Ovary (tissue), 3 donors: ENCODE results near the gene PCDHB9.
"Not testable (repeated sequence)": the region's sequence is repeated elsewhere in the genome, so short reads cannot be mapped to it uniquely, and the experiment has no call there.

ENCODE experiments used
- EP300 ChIP-seq: sonication (generic); formaldehyde crosslinking; IDR thresholded peaks from one replicate; pipeline ENCODE4 v1.6.1; 2017; ENCODE audit warnings: antibody characterized with exemption
- POLR2A ChIP-seq: fragments of 450-650 bp; IDR thresholded peaks from one replicate; pipeline ENCODE4 v1.6.1; 2017; ENCODE audit warnings: antibody characterized with exemption, mild to moderate bottlenecking, moderate library complexity
- TF ChIP-seq, protein P1 (sequence below), 3 donors: fragments of 450-650 bp in 2 of 3; fragments of 200-600 bp in 1 of 3; IDR thresholded peaks; one replicate each; pipeline versions ENCODE4 v1.5.1 to v1.8.0; 2016 to 2022; ENCODE audit warnings: antibody characterized with exemption in 3 of 3, mild to moderate bottlenecking in 1 of 3
- donor health status: DM: no; HTN: no; CAD: no.

DNA sequence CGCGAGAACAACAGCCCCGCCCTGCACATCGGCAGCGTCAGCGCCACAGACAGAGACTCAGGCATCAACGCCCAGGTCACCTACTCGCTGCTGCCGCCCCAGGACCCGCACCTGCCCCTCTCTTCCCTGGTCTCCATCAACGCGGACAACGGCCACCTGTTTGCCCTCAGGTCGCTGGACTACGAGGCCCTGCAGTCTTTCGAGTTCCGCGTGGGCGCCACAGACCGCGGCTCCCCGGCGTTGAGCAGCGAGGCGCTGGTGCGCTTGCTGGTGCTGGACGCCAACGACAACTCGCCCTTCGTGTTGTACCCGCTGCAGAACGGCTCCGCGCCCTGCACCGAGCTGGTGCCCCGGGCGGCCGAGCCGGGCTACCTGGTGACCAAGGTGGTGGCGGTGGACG lies 35.3 kb upstream of the PCDHB9 start:
- TF ChIP-seq, protein P1, sequence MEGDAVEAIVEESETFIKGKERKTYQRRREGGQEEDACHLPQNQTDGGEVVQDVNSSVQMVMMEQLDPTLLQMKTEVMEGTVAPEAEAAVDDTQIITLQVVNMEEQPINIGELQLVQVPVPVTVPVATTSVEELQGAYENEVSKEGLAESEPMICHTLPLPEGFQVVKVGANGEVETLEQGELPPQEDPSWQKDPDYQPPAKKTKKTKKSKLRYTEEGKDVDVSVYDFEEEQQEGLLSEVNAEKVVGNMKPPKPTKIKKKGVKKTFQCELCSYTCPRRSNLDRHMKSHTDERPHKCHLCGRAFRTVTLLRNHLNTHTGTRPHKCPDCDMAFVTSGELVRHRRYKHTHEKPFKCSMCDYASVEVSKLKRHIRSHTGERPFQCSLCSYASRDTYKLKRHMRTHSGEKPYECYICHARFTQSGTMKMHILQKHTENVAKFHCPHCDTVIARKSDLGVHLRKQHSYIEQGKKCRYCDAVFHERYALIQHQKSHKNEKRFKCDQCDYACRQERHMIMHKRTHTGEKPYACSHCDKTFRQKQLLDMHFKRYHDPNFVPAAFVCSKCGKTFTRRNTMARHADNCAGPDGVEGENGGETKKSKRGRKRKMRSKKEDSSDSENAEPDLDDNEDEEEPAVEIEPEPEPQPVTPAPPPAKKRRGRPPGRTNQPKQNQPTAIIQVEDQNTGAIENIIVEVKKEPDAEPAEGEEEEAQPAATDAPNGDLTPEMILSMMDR (IDR thresholded peaks at IDR 0.05) = not testable (repeated sequence)
- not testable (repeated sequence) for TF ChIP-seq EP300, POLR2A
